ENCODE data around the gene TMEM130. TPM values are rescaled to one million over a fixed set of nuclear protein-coding genes. Genes with fewer than 3 reads are reported as not detected.

The TMEM130 gene
- polyA plus RNA-seq, 1 of the 3 experiments (the other 2 are of a cell fraction) = 1.2 TPM

- H3K27ac ChIP-seq (ENCODE audit: low read depth in 2 of 2, low read length in 1 of 2) = peak overlapping the region in 1 of 2 experiments; percentile 81; a peak in 1 of 4 replicates
- H3K4me3 ChIP-seq (ENCODE audit: low read depth in 2 of 2, low read length in 1 of 2) = peak overlapping the region; percentile 52 to 55; a peak in 3 of 4 replicates
- no peak for TF ChIP-seq MXI1 (IDR thresholded peaks at IDR 0.05; ENCODE audit: low read depth, low read length)
- TF ChIP-seq FOXJ3 (CRISPR knock-in tag; IDR thresholded peaks at IDR 0.05) = 0 out of 2 replicates have a peak, but pooled peaks have one; percentile 38
Measured at GRCh38 chr7:98869027-98869596, 702 bp downstream of the TMEM130 start.

GRCh38 chr7:98868450-98868849 lies 1.4 kb downstream of the TMEM130 start:
- Histone ChIP-seq H3K79me2 (ENCODE audit: insufficient read depth) (no peaks in the 10 kb centered on the region), H3K4me3 (ENCODE audit: low read depth in 2 of 2, low read length in 1 of 2) (no peak overlapping the region; a peak in 1 of 4 replicates)
- 84% methylated on average over 2 of the region's 2 CpGs for WGBS (ENCODE audit: low lambda C conversion rate)

More at GRCh38 chr7:98869027-98869596, 702 bp downstream of the TMEM130 start:
- Histone ChIP-seq H4K20me1 (ENCODE audit: insufficient read depth) (no peaks in the 10 kb centered on the region), H3K9ac (no peak overlapping the region), H3K4me2 (peak overlapping the region; percentile 71; the same call in 1 of the 2 replicates), H2AFZ (ENCODE audit: low read depth) (no peak overlapping the region), H3K4me1 (ENCODE audit: control insufficient read depth in 1 of 2, insufficient read depth in 2 of 2, low read depth in 1 of 2, low read length in 1 of 2) (peaks cover 0 to 30% of the 10 kb centered on the region in 2 experiments; a peak in 1 of 4 replicates), H3K9me2 (no peaks in the 10 kb centered on the region), H3F3A (replicated peaks; ENCODE audit: insufficient read depth) (no peaks in the 10 kb centered on the region), H3K79me2 (ENCODE audit: insufficient read depth) (no peaks in the 10 kb centered on the region), H3K36me3 (replicated peaks in 1 of 2; ENCODE audit: control insufficient read depth in 1 of 2, insufficient read depth in 2 of 2, low read length in 1 of 2) (no peaks in the 10 kb centered on the region), H3K9me3 (no peaks in the 10 kb centered on the region), H3K27me3 (ENCODE audit: insufficient read depth) (peaks cover 21% of the 10 kb centered on the region)
- WGBS (ENCODE audit: low lambda C conversion rate) = 51% methylated on average over 18 of the region's 25 CpGs
- ChIA-PET POLR2A (interaction anchor here (1.3 kb wide), 1 partner anchor 10 kb away, joined by 5 read pairs; the partner anchor contains the start of gene TRRAP), CTCF (interaction anchor here (0.9 to 4.1 kb wide), 3 partner anchors 8 to 28 kb away, joined by 4 to 34 read pairs (median 23); partner anchors contain the start of gene TRRAP)
- no peak for DNase-seq

GRCh38 chr7:98866765-98867164 lies 3.0 kb downstream of the TMEM130 start:
- Histone ChIP-seq H4K20me1 (ENCODE audit: insufficient read depth) (no peaks in the 10 kb centered on the region), H3K9me2 (no peaks in the 10 kb centered on the region), H3K27ac (ENCODE audit: low read depth in 2 of 2, low read length in 1 of 2) (peak overlapping the region in 1 of 2 experiments; percentile 93; a peak in 2 of 4 replicates), H3K4me2 (no peak overlapping the region), H3F3A (replicated peaks; ENCODE audit: insufficient read depth) (no peaks in the 10 kb centered on the region), H3K27me3 (ENCODE audit: insufficient read depth) (peaks cover 21% of the 10 kb centered on the region), H2AFZ (ENCODE audit: low read depth) (no peak overlapping the region), H3K9ac (no peak overlapping the region), H3K79me2 (ENCODE audit: insufficient read depth) (no peaks in the 10 kb centered on the region), H3K36me3 (replicated peaks in 1 of 2; ENCODE audit: control insufficient read depth in 1 of 2, insufficient read depth in 2 of 2, low read length in 1 of 2) (no peaks in the 10 kb centered on the region), H3K9me3 (no peaks in the 10 kb centered on the region), H3K4me3 (ENCODE audit: low read depth in 2 of 2, low read length in 1 of 2) (no peak overlapping the region), H3K4me1 (ENCODE audit: control insufficient read depth in 1 of 2, insufficient read depth in 2 of 2, low read depth in 1 of 2, low read length in 1 of 2) (peaks cover 0 to 30% of the 10 kb centered on the region in 2 experiments; a peak in 1 of 4 replicates)
- 79% methylated on average over 7 of the region's 7 CpGs for WGBS (ENCODE audit: low lambda C conversion rate)
- ChIA-PET POLR2A (interaction anchor here (1.1 to 2.0 kb wide), 3 partner anchors 11 to 465 kb away, joined by 3 to 20 read pairs (median 4); partner anchors contain the start of genes BAIAP2L1, NPTX2 and TRRAP), CTCF (interaction anchor here (0.9 to 4.1 kb wide), 9 partner anchors 11 to 466 kb away, joined by 3 to 34 read pairs (median 5); partner anchors contain the start of genes BAIAP2L1 and TRRAP)
- TF ChIP-seq USF2 (IDR thresholded peaks at IDR 0.05; ENCODE audit: borderline replicate concordance, low read depth, low read length) = no peak
- no peak for TF ChIP-seq TEAD4 (IDR thresholded peaks at IDR 0.05; ENCODE audit: borderline replicate concordance, insufficient read depth)
- no peak for TF ChIP-seq YY1 (IDR thresholded peaks at IDR 0.05; ENCODE audit: low read depth)
- TF ChIP-seq ELF1 (IDR thresholded peaks at IDR 0.05) = no peak
- TF ChIP-seq MXI1 (IDR thresholded peaks at IDR 0.05; ENCODE audit: low read depth, low read length) = no peak
- TF ChIP-seq RCOR1 (IDR thresholded peaks at IDR 0.05; ENCODE audit: low read length) = no peak
- TF ChIP-seq TAF1 (IDR thresholded peaks at IDR 0.05; ENCODE audit: borderline replicate concordance, low read depth, low read length) = no peak
- no peak for TF ChIP-seq MEF2A (IDR thresholded peaks at IDR 0.05; ENCODE audit: borderline replicate concordance, low read depth)
- no peak for TF ChIP-seq EZH2phosphoT487 (IDR thresholded peaks at IDR 0.05; ENCODE audit: borderline replicate concordance, low read depth)
- no peak for TF ChIP-seq FOXJ3 (CRISPR knock-in tag; IDR thresholded peaks at IDR 0.05)
- no peak for TF ChIP-seq RAD21 (IDR thresholded peaks at IDR 0.05; ENCODE audit: low read length)
- no peak for DNase-seq

More at GRCh38 chr7:98868450-98868849, 1.4 kb downstream of the TMEM130 start:
- TF ChIP-seq FOXJ3 (CRISPR knock-in tag; IDR thresholded peaks at IDR 0.05) = no peak
- no peak for TF ChIP-seq USF2 (IDR thresholded peaks at IDR 0.05; ENCODE audit: borderline replicate concordance, low read depth, low read length)
- TF ChIP-seq JUND (IDR thresholded peaks at IDR 0.05) = no peak
- no peak for TF ChIP-seq NRF1 (IDR thresholded peaks at IDR 0.05; ENCODE audit: low read depth, low read length)
- no peak for TF ChIP-seq MXI1 (IDR thresholded peaks at IDR 0.05; ENCODE audit: low read depth, low read length)
- Histone ChIP-seq H2AFZ (ENCODE audit: low read depth) (no peak overlapping the region), H4K20me1 (ENCODE audit: insufficient read depth) (no peaks in the 10 kb centered on the region), H3F3A (replicated peaks; ENCODE audit: insufficient read depth) (no peaks in the 10 kb centered on the region), H3K27ac (ENCODE audit: low read depth in 2 of 2, low read length in 1 of 2) (peak overlapping the region in 1 of 2 experiments; percentile 81; a peak in 2 of 4 replicates), H3K9me2 (no peaks in the 10 kb centered on the region), H3K4me2 (no peak overlapping the region), H3K9me3 (no peaks in the 10 kb centered on the region), H3K27me3 (ENCODE audit: insufficient read depth) (peaks cover 21% of the 10 kb centered on the region), H3K4me1 (ENCODE audit: control insufficient read depth in 1 of 2, insufficient read depth in 2 of 2, low read depth in 1 of 2, low read length in 1 of 2) (peaks cover 0 to 30% of the 10 kb centered on the region in 2 experiments; a peak in 1 of 4 replicates), H3K9ac (no peak overlapping the region), H3K36me3 (replicated peaks in 1 of 2; ENCODE audit: control insufficient read depth in 1 of 2, insufficient read depth in 2 of 2, low read length in 1 of 2) (no peaks in the 10 kb centered on the region)
- POLR2A ChIA-PET = no interaction called here
- CTCF ChIA-PET = interaction anchor here (3.2 to 4.1 kb wide), 2 partner anchors 9 to 27 kb away, joined by 23 to 34 read pairs; partner anchors contain the start of gene TRRAP
- no peak for DNase-seq

All from SK-N-SH (cell line).